Measurements from ENCODE around the gene BUD23. TPM values are rescaled to one million over a fixed set of nuclear protein-coding genes. Genes with fewer than 3 reads are reported as not detected.

The BUD23 gene
- total and polyA plus RNA-seq, 9 of the 15 experiments (the other 6 are each of a cell fraction or from before 2014, with no cell fraction given), result 79.5 to 270 (median 150) TPM

- TF ChIP-seq ZNF551 (CRISPR knock-in tag; IDR thresholded peaks at IDR 0.05) (no peak), POLR2AphosphoS5 (IDR thresholded peaks at IDR 0.05; ENCODE audit: control insufficient read depth, insufficient read depth, low read depth, low read length) (no peak), SMARCA5 (IDR thresholded peaks at IDR 0.05) (peak; percentile 82), TRIM24 (IDR thresholded peaks at IDR 0.05) (no peak), ZNF586 (CRISPR knock-in tag; conservative IDR thresholded peaks at IDR 0.05) (no peak), RBFOX2 (IDR thresholded peaks at IDR 0.05; ENCODE audit: low read depth, low read length) (no peak), HNRNPLL (IDR thresholded peaks at IDR 0.05; ENCODE audit: low read depth, low read length, poor library complexity, severe bottlenecking) (peak; percentile 9), MBD1 (CRISPR knock-in tag; IDR thresholded peaks at IDR 0.05) (no peak), SRSF1 (IDR thresholded peaks at IDR 0.05; ENCODE audit: low read depth, low read length) (no peak), CXXC5 (CRISPR knock-in tag; IDR thresholded peaks at IDR 0.05) (0 out of 2 replicates have a peak, but pooled peaks have one; percentile 23), GTF2A2 (tag; IDR thresholded peaks at IDR 0.05) (no peak), KDM1A (IDR thresholded peaks at IDR 0.05) (peak; percentile 46 to 58; a peak in 3 of 4 replicates)
- TF ChIP-seq, protein P1, sequence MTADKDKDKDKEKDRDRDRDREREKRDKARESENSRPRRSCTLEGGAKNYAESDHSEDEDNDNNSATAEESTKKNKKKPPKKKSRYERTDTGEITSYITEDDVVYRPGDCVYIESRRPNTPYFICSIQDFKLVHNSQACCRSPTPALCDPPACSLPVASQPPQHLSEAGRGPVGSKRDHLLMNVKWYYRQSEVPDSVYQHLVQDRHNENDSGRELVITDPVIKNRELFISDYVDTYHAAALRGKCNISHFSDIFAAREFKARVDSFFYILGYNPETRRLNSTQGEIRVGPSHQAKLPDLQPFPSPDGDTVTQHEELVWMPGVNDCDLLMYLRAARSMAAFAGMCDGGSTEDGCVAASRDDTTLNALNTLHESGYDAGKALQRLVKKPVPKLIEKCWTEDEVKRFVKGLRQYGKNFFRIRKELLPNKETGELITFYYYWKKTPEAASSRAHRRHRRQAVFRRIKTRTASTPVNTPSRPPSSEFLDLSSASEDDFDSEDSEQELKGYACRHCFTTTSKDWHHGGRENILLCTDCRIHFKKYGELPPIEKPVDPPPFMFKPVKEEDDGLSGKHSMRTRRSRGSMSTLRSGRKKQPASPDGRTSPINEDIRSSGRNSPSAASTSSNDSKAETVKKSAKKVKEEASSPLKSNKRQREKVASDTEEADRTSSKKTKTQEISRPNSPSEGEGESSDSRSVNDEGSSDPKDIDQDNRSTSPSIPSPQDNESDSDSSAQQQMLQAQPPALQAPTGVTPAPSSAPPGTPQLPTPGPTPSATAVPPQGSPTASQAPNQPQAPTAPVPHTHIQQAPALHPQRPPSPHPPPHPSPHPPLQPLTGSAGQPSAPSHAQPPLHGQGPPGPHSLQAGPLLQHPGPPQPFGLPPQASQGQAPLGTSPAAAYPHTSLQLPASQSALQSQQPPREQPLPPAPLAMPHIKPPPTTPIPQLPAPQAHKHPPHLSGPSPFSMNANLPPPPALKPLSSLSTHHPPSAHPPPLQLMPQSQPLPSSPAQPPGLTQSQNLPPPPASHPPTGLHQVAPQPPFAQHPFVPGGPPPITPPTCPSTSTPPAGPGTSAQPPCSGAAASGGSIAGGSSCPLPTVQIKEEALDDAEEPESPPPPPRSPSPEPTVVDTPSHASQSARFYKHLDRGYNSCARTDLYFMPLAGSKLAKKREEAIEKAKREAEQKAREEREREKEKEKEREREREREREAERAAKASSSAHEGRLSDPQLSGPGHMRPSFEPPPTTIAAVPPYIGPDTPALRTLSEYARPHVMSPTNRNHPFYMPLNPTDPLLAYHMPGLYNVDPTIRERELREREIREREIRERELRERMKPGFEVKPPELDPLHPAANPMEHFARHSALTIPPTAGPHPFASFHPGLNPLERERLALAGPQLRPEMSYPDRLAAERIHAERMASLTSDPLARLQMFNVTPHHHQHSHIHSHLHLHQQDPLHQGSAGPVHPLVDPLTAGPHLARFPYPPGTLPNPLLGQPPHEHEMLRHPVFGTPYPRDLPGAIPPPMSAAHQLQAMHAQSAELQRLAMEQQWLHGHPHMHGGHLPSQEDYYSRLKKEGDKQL (CRISPR knock-in tag; IDR thresholded peaks at IDR 0.05; ENCODE audit: borderline replicate concordance), result no peak
- TF ChIP-seq, protein P2, sequence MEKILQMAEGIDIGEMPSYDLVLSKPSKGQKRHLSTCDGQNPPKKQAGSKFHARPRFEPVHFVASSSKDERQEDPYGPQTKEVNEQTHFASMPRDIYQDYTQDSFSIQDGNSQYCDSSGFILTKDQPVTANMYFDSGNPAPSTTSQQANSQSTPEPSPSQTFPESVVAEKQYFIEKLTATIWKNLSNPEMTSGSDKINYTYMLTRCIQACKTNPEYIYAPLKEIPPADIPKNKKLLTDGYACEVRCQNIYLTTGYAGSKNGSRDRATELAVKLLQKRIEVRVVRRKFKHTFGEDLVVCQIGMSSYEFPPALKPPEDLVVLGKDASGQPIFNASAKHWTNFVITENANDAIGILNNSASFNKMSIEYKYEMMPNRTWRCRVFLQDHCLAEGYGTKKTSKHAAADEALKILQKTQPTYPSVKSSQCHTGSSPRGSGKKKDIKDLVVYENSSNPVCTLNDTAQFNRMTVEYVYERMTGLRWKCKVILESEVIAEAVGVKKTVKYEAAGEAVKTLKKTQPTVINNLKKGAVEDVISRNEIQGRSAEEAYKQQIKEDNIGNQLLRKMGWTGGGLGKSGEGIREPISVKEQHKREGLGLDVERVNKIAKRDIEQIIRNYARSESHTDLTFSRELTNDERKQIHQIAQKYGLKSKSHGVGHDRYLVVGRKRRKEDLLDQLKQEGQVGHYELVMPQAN (IDR thresholded peaks at IDR 0.05; ENCODE audit: borderline replicate concordance), result no peak
Observed at GRCh38 chr7:73701357-73701995, 18.1 kb downstream of the BUD23 start (continued).
